Measurements from ENCODE around the gene FOLH1.
"Not testable (repeated sequence)": the region's sequence is repeated elsewhere in the genome, so short reads cannot be mapped to it uniquely, and the experiment has no call there.

Gene FOLH1

GRCh38 chr11:49196002-49196401, 12.4 kb downstream of the FOLH1 start:
- not testable (repeated sequence) for H2AFZ ChIP-seq (ENCODE audit: low read length)

GRCh38 chr11:49190287-49190686, 18.1 kb downstream of the FOLH1 start:
- H3K9ac ChIP-seq (ENCODE audit: low read depth, low read length, poor library complexity, severe bottlenecking); H2AFZ ChIP-seq (ENCODE audit: low read length); H3K79me2 ChIP-seq (ENCODE audit: insufficient read depth, low read length); H3K4me1 ChIP-seq (ENCODE audit: insufficient read depth, low read length, poor library complexity, severe bottlenecking); H3K9me2 ChIP-seq (replicated peaks; ENCODE audit: low read depth, low read length); H3F3A ChIP-seq (ENCODE audit: low read depth); H3K4me2 ChIP-seq (ENCODE audit: low read depth, low read length, poor library complexity, severe bottlenecking); H4K20me1 ChIP-seq (ENCODE audit: insufficient read depth, low read length, poor library complexity, severe bottlenecking); H3K9me3 ChIP-seq (ENCODE audit: insufficient read depth, low read depth, low read length); H3K36me3 ChIP-seq (ENCODE audit: insufficient read depth, low read length); H3K27me3 ChIP-seq (ENCODE audit: insufficient read depth, low read length, poor library complexity, severe bottlenecking); H3K4me3 ChIP-seq (ENCODE audit: low read length, poor library complexity, severe bottlenecking): not testable (repeated sequence)

More at GRCh38 chr11:49196002-49196401, 12.4 kb downstream of the FOLH1 start:
- H3K9ac ChIP-seq (ENCODE audit: low read depth, low read length, poor library complexity, severe bottlenecking); H3K9me3 ChIP-seq (ENCODE audit: insufficient read depth, low read depth, low read length); H3K4me3 ChIP-seq (ENCODE audit: low read length, poor library complexity, severe bottlenecking); H3F3A ChIP-seq (ENCODE audit: low read depth); H3K9me2 ChIP-seq (replicated peaks; ENCODE audit: low read depth, low read length); H3K4me2 ChIP-seq (ENCODE audit: low read depth, low read length, poor library complexity, severe bottlenecking); H3K36me3 ChIP-seq (ENCODE audit: insufficient read depth, low read length); H3K4me1 ChIP-seq (ENCODE audit: insufficient read depth, low read length, poor library complexity, severe bottlenecking); H3K27me3 ChIP-seq (ENCODE audit: insufficient read depth, low read length, poor library complexity, severe bottlenecking); H3K79me2 ChIP-seq (ENCODE audit: insufficient read depth, low read length); H4K20me1 ChIP-seq (ENCODE audit: insufficient read depth, low read length, poor library complexity, severe bottlenecking): not testable (repeated sequence)

DNA sequence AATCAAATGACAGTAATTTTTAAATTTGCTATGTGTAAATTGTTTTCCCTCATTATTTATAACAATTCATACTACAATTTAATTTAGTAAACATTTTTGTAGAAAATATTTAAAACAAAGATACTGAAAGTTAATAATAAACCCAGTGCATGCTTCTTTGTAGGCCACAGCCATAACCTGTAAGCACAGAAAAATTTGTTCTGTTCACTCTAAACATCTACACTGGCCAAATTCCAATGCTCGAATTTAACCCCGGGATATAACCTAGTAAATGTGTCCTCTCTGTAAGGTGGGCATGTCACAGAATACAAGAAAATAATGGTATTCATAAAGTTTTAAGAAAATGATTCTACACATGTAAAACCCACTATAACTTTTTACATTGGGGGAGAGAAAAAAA, 22.2 kb downstream of the FOLH1 start:
- not testable (repeated sequence) for H3K4me3 ChIP-seq (ENCODE audit: low read length, poor library complexity, severe bottlenecking); H4K20me1 ChIP-seq (ENCODE audit: insufficient read depth, low read length, poor library complexity, severe bottlenecking); H3K4me1 ChIP-seq (ENCODE audit: insufficient read depth, low read length, poor library complexity, severe bottlenecking); H3K4me2 ChIP-seq (ENCODE audit: low read depth, low read length, poor library complexity, severe bottlenecking); H3K9ac ChIP-seq (ENCODE audit: low read depth, low read length, poor library complexity, severe bottlenecking); H3K9me2 ChIP-seq (replicated peaks; ENCODE audit: low read depth, low read length); H3K27me3 ChIP-seq (ENCODE audit: insufficient read depth, low read length, poor library complexity, severe bottlenecking); H3K79me2 ChIP-seq (ENCODE audit: insufficient read depth, low read length); H2AFZ ChIP-seq (ENCODE audit: low read length); H3K9me3 ChIP-seq (ENCODE audit: insufficient read depth, low read depth, low read length); H3K36me3 ChIP-seq (ENCODE audit: insufficient read depth, low read length); H3F3A ChIP-seq (ENCODE audit: low read depth)

DNA sequence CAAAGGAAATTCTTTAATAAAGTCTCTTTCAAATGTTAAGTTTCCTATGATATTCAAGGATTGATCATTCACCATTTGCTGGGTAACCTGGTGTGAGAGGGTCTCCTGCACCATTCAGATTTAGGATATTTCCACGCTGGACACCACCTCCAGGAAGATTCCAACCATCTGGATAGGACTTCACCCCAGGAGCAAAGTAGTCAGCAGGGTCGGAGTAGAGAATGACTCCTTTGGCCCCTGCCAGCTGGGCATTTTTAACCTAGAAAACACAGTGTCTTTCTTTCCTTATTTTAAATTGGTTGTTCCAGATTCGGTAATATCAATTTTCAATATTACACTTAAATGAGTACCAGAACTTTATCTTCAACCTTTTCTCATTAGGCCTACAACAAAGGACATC, 22.8 kb downstream of the FOLH1 start:
- H3F3A ChIP-seq (ENCODE audit: low read depth); H3K4me3 ChIP-seq (ENCODE audit: low read length, poor library complexity, severe bottlenecking); H3K9me3 ChIP-seq (ENCODE audit: insufficient read depth, low read depth, low read length); H3K27me3 ChIP-seq (ENCODE audit: insufficient read depth, low read length, poor library complexity, severe bottlenecking); H2AFZ ChIP-seq (ENCODE audit: low read length); H4K20me1 ChIP-seq (ENCODE audit: insufficient read depth, low read length, poor library complexity, severe bottlenecking); H3K36me3 ChIP-seq (ENCODE audit: insufficient read depth, low read length); H3K79me2 ChIP-seq (ENCODE audit: insufficient read depth, low read length); H3K9ac ChIP-seq (ENCODE audit: low read depth, low read length, poor library complexity, severe bottlenecking); H3K4me2 ChIP-seq (ENCODE audit: low read depth, low read length, poor library complexity, severe bottlenecking); H3K9me2 ChIP-seq (replicated peaks; ENCODE audit: low read depth, low read length); H3K4me1 ChIP-seq (ENCODE audit: insufficient read depth, low read length, poor library complexity, severe bottlenecking): not testable (repeated sequence)

- H3K9me2 ChIP-seq (replicated peaks; ENCODE audit: low read depth, low read length); H3K4me1 ChIP-seq (ENCODE audit: insufficient read depth, low read length, poor library complexity, severe bottlenecking); H3F3A ChIP-seq (ENCODE audit: low read depth); H3K9me3 ChIP-seq (ENCODE audit: insufficient read depth, low read depth, low read length); H3K4me3 ChIP-seq (ENCODE audit: low read length, poor library complexity, severe bottlenecking); H3K27me3 ChIP-seq (ENCODE audit: insufficient read depth, low read length, poor library complexity, severe bottlenecking); H2AFZ ChIP-seq (ENCODE audit: low read length); H4K20me1 ChIP-seq (ENCODE audit: insufficient read depth, low read length, poor library complexity, severe bottlenecking); H3K4me2 ChIP-seq (ENCODE audit: low read depth, low read length, poor library complexity, severe bottlenecking); H3K36me3 ChIP-seq (ENCODE audit: insufficient read depth, low read length); H3K9ac ChIP-seq (ENCODE audit: low read depth, low read length, poor library complexity, severe bottlenecking); H3K79me2 ChIP-seq (ENCODE audit: insufficient read depth, low read length): not testable (repeated sequence)
Observed at GRCh38 chr11:49184756-49185155, 23.6 kb downstream of the FOLH1 start.

DNA sequence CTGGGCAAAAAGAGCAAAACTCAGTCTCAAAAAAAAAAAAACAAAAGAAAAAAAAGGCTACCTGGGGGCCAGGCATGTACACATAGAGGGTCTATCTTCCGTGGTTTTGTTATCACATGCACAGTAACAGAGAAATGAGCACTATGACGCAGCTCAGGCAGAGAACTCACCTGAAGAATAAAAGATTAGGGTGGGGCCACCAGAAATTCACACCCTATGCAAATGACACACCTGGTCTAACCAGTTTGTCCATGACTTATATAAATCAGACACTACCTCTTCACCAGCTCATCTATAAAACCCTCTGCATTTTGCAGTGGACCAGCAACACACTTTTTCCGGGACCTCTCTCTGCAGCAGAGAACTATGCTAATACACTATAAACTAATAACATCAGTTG, 30.5 kb downstream of the FOLH1 start:
- not testable (repeated sequence) for H3K27me3 ChIP-seq (ENCODE audit: insufficient read depth, low read length, poor library complexity, severe bottlenecking); H3K9me3 ChIP-seq (ENCODE audit: insufficient read depth, low read depth, low read length); H3K36me3 ChIP-seq (ENCODE audit: insufficient read depth, low read length); H3K4me2 ChIP-seq (ENCODE audit: low read depth, low read length, poor library complexity, severe bottlenecking); H3K4me3 ChIP-seq (ENCODE audit: low read length, poor library complexity, severe bottlenecking); H2AFZ ChIP-seq (ENCODE audit: low read length); H3F3A ChIP-seq (ENCODE audit: low read depth); H3K9me2 ChIP-seq (replicated peaks; ENCODE audit: low read depth, low read length); H3K79me2 ChIP-seq (ENCODE audit: insufficient read depth, low read length); H4K20me1 ChIP-seq (ENCODE audit: insufficient read depth, low read length, poor library complexity, severe bottlenecking); H3K4me1 ChIP-seq (ENCODE audit: insufficient read depth, low read length, poor library complexity, severe bottlenecking); H3K9ac ChIP-seq (ENCODE audit: low read depth, low read length, poor library complexity, severe bottlenecking)

DNA sequence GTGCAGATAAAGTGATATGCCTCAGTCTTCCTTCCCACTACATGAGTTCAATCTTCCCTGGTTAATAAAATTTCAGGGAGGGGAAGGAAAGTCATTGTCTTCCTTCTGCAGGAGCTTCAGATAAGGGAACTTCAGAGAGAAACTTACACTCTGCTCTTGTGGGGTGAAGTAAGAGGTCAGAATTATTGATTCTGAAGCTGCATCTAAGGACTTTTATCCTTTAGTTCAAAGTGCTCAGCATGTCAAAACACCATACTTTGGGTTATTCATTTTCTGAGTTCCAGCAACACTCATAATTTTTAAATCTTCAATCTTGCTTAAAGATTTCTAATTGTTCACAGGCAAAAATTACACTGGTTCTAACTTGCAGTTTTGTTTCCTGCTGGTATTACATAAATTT, 33.0 kb downstream of the FOLH1 start:
- not testable (repeated sequence) for H3K9me2 ChIP-seq (replicated peaks; ENCODE audit: low read depth, low read length); H2AFZ ChIP-seq (ENCODE audit: low read length); H3K36me3 ChIP-seq (ENCODE audit: insufficient read depth, low read length); H3F3A ChIP-seq (ENCODE audit: low read depth); H3K9me3 ChIP-seq (ENCODE audit: insufficient read depth, low read depth, low read length); H3K4me3 ChIP-seq (ENCODE audit: low read length, poor library complexity, severe bottlenecking); H3K9ac ChIP-seq (ENCODE audit: low read depth, low read length, poor library complexity, severe bottlenecking); H3K4me2 ChIP-seq (ENCODE audit: low read depth, low read length, poor library complexity, severe bottlenecking); H3K79me2 ChIP-seq (ENCODE audit: insufficient read depth, low read length); H3K4me1 ChIP-seq (ENCODE audit: insufficient read depth, low read length, poor library complexity, severe bottlenecking); H3K27me3 ChIP-seq (ENCODE audit: insufficient read depth, low read length, poor library complexity, severe bottlenecking); H4K20me1 ChIP-seq (ENCODE audit: insufficient read depth, low read length, poor library complexity, severe bottlenecking)
